ENCODE data around the gene INPP5D.

The INPP5D gene

DNA sequence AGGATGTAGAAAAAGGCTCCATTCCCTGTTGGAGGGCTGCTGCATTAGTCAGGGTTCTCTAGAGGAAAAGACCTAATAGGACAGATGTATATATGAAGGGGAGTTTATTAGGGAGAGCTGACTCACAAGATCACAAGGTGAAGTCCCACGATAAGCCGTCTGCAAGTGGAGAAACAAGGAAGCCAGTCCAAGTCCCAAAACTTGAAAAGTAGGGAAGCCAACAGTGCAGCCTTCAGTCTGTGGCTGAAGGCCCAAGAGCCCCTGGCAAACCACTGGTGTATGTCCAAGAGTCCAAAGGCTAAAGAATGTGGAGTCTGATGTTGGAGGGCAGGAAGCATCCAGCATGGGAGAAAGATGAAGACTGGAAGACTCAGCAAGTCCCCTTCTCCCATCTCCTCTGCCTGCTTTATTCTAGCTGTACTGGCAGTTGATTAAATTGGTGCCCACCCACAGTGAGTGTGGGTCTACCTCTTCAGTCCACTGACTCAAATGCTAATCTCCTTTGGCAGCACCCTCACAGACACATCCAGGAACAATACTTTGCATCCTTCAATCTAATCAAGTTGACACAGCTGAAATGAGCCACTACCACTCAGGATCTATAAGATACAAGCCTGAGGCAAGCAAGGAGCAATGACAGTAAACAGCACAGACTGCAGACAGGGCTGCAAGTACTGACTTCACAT, 161.4 kb downstream of the INPP5D start:
- no peak for DNase-seq

DNA sequence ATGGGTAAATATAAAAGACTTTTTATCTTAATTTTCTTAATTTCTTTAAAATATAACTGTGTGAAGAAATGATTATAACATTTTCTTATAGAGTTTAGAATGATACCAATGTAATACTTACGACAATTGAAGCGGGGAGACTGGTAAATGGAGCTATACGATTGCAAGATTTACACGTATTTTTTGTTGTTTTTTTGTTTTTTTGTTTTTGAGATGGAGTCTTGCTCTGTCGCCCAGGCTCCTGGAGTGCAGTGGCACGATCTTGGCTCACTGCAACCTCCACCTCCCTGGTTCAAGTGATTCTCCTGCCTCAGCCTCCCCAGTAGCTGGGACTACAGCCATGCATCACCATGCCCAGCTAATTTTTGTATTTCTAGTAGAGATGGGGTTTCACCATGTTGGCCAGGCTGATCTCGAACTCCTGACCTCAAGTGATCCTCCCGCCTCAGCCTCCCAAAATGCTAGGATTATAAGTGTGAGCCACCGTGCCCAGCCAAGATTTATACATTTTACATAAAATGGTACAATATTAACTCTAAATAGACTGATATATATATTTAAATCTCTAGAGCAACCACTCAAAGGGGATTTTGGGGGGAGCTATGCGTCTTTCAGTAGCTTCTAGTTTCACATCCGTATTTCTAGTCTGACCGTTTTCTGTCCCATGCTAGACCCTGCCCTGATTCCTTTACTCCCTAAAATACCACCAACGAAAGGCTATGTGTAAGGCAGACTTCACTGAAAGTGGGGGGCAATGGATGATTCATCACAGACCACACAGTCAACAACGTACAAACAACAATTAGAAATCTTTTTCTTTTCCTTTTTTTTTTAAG, 163.1 kb downstream of the INPP5D start:
- DNase-seq: no peak

DNA sequence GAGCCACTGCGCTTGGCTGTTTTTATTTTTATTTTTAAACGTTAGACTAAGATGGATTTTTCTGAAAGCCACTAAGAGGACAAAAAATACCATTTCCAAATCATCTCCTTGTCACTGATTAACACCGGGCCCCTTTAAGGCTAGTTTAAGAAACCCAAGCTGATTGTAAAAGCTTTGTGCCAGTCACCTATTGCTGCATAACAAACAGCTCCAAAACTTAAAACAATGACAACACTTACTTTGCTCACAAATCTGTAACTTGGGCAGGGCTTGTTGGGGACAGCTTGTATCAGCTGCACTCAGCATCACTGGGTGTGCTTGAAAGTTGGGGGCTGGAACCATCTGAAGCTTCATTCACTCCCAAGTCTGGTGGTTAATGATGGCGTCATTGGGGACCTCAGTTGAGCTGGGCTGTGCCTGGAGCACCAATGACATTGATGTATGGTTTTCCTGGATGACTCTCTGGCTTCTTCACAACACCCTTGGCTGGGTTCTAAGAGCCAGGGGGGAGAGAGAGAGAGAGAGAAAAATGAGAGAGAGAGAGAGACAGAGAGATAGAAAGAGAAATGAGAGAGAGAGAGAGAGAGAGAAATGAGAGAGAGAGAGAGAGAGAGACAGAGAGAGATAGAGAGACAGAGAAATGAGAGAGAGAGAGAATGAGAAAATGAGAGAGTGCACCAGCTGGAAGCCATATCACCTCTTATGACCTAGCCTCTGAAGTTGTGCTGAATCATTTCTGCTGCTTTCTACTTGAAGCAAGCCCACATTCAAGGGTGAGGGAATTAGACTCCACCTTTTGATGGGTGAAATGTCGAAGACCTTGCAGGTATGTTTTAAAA, 165.3 kb downstream of the INPP5D start:
- no peak for DNase-seq

DNA sequence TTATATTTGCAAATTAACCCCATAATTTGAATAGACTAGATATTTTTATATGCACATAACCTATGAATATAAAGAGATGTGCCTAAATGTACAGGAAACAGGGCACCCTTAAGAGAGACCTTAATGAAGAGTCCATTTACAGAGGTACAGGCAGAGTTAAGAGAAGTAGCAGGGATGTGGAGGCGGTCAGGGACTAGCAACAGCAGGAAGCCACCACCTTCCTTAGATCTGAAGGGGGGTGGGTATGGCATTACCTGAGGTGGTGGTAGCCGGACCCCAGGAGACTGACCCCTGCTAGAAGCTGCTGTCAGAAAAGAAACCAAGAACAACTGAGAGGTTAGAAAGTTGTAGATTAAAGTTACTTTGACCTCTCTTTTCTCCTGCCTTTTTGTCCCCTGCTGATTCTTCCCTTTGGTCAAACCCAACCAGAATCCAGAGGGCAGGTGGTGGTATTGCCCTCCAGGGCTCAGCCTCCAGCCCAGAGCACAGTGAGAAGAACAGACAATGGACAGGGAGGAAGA, 166.4 kb downstream of the INPP5D start:
- DNase-seq: no peak

DNA sequence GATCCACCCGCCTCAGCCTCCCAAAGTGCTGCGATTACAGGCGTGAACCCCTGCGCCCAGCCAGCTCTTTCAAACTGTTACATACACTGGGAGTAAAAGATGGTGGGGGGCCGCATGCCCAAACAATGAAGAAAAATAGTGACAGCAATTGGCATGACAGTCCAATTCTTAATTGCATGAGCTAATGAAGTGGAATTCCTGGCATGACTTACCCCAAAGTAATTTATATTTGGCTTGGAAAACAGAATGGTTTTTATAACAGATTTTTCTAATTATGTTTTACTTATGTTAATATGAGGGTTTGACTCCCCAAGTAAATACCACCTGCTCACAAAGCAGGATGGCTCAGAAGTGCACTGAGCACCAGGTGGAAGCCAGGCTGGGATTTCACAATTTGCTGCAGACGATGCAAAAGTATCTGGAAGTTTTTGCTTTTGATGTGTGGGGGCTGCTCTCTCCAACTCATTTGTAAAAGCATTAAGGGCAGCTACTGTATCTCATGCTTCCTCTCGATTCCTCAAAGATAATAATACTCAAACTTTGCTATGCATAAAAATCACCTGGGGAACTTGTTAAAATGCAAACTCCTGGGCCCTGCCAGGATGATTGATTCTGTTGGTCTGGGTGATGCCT, 167.3 kb downstream of the INPP5D start:
- DNase-seq: no peak

DNA sequence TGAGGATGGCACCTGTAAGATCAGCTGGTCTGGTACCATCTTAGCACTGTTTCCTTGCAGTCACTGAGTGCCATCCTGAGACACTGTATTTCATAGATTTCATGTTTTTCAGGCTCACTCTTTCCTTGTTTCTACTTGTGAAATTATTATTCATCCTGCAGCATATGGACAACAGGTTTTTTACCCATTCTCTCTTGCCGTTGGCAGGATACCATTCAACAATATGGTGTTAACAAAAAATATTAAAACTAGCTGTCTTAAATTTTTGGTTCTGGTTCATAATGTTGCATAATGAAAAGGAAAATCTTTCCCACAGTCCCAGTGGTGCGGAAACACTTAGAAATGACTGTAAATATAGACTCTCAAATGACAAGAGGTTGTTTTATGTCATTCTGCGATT, 168.2 kb downstream of the INPP5D start:
- no peak for DNase-seq

DNA sequence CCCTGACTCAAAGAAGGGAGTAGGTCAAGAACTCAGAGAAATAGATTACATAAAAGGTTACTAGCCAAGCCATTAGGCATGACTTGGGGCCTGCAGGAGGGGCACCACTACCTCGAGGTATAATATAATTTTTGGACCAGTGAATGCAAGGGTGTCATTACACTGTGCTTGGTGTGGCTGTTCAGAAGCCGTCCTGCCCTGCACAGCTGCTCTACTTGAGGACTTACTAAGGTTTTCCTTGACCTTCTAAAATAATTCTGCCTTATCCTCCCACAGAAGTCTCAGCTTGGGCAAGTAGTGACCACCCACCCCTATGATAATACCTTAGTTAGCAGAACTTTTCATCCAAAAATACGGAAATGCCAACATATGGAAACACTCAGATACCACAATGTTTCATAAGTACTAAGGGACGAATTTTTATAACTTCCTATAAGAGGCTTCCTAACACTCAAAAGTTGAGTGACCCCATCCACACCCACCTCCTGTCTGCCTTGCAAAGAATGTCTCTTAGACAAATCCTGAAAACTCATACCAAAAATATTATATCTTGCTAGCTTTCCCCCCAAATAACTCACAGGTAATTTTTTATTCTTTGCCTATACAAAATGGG, 173.6 kb downstream of the INPP5D start:
- DNase-seq: no peak

DNA sequence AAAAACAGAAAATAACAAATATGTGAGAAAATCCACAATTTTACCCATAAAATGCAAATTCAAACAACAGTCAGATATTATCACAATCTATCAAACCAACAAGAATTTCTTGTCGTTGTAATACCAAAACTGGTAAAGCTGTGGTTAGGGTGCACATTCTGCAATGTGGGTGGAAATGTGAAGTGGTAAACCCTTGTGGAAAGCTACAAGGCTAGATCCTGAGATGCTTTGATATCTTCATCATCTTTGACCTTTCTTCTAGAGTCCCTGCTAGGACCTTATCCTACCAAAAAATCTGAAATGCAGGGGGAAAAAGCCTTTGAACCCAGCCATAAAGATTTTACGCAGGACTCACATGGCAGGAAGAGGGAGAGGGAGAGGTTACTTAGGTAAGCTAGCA, 174.1 kb downstream of the INPP5D start:
- no peak for DNase-seq

DNA sequence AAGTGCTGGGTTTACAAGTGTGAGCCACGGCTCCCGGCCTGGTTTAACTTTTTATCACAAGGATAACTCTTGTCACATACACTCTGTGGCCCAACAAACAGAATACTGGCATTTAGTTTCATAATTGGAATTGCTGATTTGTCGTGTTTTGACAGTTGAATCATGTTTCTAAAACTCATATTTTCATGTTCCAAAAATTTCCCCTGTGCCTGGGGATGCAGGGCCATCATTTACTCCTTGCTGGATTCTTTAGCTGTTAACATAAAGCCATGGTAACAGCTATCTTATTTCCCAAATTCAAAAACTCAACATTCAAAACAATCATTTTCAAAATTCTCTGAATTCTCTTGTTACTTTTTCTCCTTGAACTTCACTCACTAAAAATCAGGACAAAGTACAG, 174.9 kb downstream of the INPP5D start:
- no peak for DNase-seq

DNA sequence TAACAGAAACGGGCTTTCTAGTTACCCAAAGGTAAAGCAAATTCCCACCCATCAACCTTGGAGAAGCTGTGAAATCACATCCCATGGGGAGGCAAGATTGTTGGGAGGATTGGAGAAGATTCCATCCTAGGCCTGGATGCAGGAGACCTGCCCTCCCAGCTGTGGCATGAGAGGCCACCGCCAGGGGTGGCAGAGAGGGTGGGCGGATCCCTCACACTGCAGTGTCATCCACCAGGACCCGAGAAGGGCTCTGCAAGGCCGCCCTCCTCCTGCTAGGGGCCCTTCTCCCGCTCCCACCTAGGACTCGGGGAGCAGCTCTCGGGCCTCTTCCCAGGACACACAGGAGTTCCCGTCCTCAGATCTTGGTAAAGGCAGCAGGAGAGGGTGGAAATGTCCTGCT, 175.8 kb downstream of the INPP5D start:
- DNase-seq: no peak

DNA sequence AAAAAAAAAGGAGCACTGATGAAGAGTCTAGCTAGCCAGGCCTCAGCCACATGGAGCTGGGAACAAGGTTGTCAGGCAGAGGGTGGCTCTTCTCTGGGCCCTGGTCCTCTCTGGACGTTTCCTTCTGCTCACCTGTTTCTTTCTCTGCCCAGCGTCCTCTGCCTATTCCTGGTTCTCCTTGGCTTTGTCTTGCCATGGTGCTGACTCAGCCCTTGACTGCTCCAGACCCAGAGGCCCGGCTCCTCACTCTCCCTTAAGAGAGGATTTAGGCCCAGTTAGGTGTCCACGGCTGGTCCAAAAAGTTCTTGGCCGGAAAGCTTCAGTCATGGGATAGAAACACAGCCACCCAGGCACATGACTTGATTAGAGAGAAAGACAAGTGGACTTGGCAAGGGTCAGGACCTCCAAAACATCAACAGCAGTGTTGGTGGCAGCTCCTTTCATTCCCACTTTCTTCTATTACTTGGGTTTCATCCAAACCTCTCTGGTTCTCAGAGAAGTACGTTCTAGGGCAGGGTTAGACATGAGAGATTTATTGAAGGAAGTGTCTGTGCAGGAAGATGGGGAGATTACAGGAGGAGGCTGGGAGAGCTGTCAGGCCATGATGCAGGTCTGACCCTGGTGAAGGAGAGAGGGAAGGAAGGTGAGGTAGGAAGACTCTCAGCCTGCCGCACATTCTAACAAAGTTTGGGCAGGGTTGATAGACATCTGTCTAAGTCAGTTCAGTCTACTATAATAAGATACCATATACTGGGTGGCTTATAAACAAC, 176.9 kb downstream of the INPP5D start:
- DNase-seq: no peak

DNA sequence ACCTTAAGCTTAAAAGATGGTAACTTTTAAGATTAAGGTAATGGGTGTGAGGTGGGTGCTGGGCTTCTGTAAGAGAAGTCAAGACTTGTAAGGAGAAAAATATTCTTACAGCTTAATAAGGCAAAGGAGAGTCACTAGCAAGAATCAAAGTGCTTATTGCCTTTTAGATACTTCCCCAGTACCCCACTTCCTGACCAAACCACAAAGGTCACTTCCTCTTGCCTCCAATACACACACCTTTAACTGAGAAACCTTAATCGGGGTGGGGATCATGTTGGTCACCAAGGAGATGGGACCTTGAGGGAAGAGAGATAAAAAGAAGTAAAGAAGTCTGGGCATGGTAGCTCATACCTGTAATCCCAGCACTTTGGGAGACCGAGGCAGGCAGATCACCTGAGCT, 180.8 kb downstream of the INPP5D start:
- no peak for DNase-seq

DNA sequence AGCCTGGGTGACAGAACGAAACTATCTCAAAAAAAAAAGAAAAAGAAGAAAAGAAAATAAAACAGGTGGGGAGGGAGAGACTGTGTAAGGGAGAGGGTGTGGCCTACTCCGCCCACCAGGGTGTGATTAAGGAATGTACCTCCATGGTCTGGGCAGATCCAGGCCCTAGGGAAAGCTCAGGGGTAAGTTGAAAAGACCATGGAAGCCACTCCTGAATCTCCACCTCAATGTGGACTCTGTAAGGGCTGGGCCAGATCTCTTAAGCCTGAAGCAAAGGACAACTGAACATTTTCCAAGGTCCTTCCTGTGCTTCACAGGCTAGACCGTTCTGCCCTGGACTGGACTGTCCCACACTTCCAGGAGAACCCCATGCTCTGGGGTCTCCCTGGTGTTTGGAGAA, 181.7 kb downstream of the INPP5D start:
- DNase-seq: no peak

DNA sequence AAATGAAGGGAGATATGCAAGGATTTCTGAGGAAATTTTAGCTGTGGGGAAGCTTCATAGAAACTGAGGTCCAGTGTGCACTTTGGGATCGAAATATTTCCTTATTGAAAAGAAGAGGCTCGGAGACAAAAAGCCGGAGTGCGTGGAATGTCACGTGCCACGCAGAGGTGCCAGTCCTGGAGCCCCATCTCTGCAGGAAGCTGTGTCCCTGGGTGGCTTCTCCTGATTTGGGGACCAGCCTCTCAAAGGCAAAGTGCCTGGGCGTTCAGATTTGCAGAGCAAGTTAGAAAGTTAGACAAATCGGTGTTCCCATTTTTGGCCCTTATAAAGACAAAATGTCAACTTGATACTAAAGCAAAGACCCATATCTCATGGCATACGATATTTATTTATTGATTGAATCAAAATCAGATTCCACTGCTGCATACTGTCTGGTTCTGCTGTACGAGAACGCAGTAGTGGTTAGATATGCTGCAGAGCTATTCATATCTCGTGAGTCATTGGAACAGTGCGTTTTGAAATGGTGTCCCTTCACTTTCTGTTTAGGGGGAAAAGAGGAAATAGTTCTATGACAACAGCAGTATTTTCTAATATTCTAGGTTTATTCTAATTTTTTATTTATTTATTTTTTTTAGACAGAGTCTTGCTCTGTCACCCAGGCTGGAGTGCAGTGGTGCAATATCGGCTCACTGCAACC, 182.2 kb downstream of the INPP5D start:
- no peak for DNase-seq

DNA sequence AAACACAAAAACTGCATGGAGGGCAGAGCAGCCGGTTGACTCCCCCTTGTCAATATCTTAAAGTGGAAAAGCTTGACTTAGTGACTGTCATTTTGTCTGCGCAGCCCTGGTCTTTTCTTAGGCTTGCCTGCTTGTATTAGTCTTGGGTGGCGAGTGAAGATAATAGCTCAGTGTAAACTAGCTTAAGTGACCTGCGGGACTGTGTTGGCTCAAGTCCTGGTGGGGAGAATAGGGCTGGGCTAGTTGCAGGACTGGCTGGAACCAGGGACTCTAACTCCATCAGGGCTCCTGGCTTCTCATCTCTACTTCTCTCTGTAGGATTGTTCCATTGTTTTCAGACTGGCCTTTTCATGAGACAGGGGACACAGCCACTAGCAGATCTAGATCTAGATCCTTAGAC, 183.2 kb downstream of the INPP5D start:
- no peak for DNase-seq

DNA sequence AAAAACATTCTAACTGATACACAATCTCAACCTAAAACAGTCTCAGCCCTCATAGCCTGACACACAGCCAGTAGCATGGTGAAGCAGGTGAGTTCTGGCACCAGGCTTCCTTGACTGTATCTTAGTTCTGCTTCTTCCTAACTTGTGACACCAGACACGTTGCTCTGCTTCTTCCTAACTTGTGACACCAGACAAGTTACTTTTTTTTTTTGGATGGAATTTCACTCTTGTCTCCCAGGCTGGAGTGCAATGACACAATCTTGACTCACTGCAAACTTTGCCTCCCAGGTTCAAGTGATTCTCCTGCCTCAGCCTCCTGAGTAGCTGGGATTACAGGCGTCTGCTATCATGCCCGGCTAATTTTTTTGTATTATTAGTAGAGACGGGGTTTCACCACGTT, 184.7 kb downstream of the INPP5D start:
- DNase-seq: no peak

DNA sequence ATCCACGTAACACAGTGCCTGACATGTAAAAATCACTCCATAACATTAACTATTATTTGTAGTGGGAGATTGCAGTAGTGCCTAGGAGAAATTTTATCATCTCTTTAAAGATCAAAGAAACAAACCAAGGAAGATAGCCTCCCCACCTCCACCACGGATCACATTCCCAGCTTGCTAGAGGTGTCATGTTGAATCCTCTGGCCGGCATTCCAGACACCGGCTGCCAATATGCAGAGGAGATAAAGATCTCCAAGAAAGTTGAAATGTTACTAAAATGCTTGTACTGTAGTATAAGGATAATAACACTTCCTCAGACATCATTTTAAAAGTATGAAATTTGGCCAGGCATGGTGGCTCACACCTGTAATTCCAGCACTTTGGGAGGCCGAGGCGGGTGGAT, 185.3 kb downstream of the INPP5D start:
- no peak for DNase-seq

DNA sequence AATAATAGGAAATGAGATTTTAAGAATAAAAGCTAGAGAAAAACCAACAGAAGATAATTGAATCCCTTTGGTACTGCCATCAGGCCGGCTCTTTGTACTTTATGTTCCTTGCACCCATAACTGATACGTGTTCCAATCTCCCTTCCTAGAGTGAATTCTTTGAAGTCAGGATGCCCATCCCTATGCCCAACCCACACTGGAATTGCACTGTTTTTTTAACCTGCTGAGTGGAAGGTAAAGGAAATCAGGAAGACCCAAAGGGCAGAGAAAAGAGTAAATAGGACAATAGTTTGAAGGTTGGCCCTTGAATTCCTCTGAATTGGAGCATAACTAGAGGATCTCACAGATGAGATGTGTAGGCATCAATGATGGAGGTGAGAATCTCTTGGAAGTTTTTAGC, 187.0 kb downstream of the INPP5D start:
- no peak for DNase-seq

DNA sequence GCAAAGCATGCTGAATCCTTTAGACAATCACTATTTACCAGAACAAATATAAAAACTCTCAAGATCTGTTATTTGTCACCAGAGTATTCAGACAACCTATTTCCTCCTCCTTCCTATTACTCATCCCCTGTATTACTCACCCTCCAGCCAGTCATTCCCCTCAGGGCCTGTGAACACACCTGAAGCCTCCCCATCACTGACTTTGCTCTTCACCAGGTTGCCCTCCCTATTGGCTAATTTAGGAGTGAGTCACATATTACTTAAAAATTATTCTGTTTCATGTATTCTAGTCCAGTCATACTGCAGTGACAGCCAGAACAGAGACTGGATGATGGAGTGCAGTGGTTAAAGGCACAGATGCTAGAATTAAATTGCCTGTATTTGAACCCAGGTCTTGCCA, 187.6 kb downstream of the INPP5D start:
- DNase-seq: no peak

DNA sequence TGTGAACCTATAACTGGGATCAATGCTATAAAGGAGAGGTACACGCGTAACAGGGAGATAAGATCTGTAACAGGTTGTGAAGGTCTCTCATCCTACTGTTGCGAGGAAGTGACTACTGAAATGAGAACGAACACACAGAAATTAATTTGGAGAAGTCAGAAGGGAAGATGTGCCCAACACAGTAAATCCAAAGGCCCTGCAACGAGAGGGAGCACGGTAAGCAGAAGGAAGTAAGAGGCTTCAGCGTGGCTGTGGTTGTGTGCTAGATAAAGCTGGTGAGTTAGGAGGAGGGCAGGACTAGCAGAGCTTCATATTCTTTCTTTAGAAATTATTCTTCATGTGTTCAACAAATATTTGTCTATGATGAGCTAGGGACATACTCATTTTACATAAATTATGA, 188.9 kb downstream of the INPP5D start:
- no peak for DNase-seq

DNA sequence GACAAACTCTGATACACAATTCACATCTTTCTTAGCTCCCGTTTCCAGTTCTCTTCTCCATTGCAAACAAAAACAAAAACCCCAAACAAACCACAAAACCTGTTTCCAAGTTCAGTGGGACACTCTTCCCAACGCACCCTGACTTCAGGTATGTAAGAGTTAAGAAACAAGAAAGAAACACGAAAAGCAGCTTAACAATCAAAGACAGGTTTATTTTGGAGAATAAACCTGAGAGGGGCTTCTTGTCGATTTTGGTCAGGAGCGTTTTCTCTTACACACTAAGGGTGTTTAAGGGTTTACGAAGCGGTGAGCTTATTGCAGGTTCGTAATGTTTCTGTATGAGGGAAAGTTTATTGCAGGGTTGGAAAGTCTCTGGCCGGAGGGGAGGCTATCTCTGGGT, 190.4 kb downstream of the INPP5D start:
- DNase-seq: no peak

Measured in NCI-H1092 (cell line).